ENCODE measurements around the gene C17orf107. TPM values are rescaled to one million over a fixed set of nuclear protein-coding genes. Genes with fewer than 3 reads are reported as not detected.
"Not testable (repeated sequence)": the region's sequence is repeated elsewhere in the genome, so short reads cannot be mapped to it uniquely, and the experiment has no call there.

C17orf107 gene
- polyA plus RNA-seq, 1 donor (not counting 4 experiments of a cell fraction or from before 2014, with no cell fraction given): 0.33 TPM

- Histone ChIP-seq H3K9me3 (ENCODE audit: control insufficient read depth, low read depth, low read length) (no peaks in the 10 kb centered on the region), H2AFZ (ENCODE audit: control insufficient read depth, low read length) (no peak overlapping the region), H3K27ac (ENCODE audit: control insufficient read depth, insufficient read depth, low read length) (no peak overlapping the region), H3K4me2 (ENCODE audit: control insufficient read depth, extremely low read depth, insufficient read depth, low read depth, low read length) (no peak overlapping the region), H4K20me1 (ENCODE audit: control insufficient read depth, extremely low read depth, insufficient read depth, low read length) (no peaks in the 10 kb centered on the region), H3K9me1 (ENCODE audit: control insufficient read depth, extremely low read depth, insufficient read depth, low read length) (peaks cover under 1% of the 10 kb centered on the region), H3K79me2 (ENCODE audit: control insufficient read depth, insufficient read depth, low read length) (peaks cover 54% of the 10 kb centered on the region), H3K27me3 (ENCODE audit: control insufficient read depth, extremely low read depth, insufficient read depth, low read length) (no peaks in the 10 kb centered on the region), H3K4me1 (ENCODE audit: control insufficient read depth, extremely low read depth, insufficient read depth, low read length) (peaks cover 79% of the 10 kb centered on the region), H3K36me3 (ENCODE audit: control insufficient read depth in 2 of 2, extremely low read depth in 1 of 2, insufficient read depth in 2 of 2, low read length in 2 of 2) (peaks cover 1 to 16% of the 10 kb centered on the region in 2 experiments), H3K4me3 (ENCODE audit: control insufficient read depth in 2 of 3, extremely low read depth in 1 of 3, insufficient read depth in 2 of 3, low read depth in 1 of 3, low read length in 3 of 3) (no peak overlapping the region), H3K9ac (ENCODE audit: control insufficient read depth, extremely low read depth, insufficient read depth, low read length) (no peak overlapping the region)
- DNase-seq (ENCODE audit: low read depth, low spot score) (no peak), FAIRE-seq (no peak)
- dilution Hi-C loops (cut with MboI; ENCODE audit: extremely low pct_ligation_motif_present, low sequenced_read_pairs): no loop called here
- TF ChIP-seq CTCF (optimal IDR thresholded peaks at IDR 0.05 in 1 of 3, IDR thresholded peaks at IDR 0.05 in 1 of 3, conservative IDR thresholded peaks at IDR 0.05 in 1 of 3; ENCODE audit: extremely low read depth in 1 of 3, insufficient read depth in 2 of 3, low read length in 3 of 3) (no peak), EZH2 (IDR thresholded peaks at IDR 0.05; ENCODE audit: low read length) (no peak)
Observed at GRCh38 chr17:4856271-4856936, 42.9 kb upstream of the C17orf107 start.

GRCh38 chr17:4856937-4857314 lies 42.4 kb upstream of the C17orf107 start:
- no peak for TF ChIP-seq CTCF (optimal IDR thresholded peaks at IDR 0.05 in 1 of 3, IDR thresholded peaks at IDR 0.05 in 1 of 3, conservative IDR thresholded peaks at IDR 0.05 in 1 of 3; ENCODE audit: extremely low read depth in 1 of 3, insufficient read depth in 2 of 3, low read length in 3 of 3)
- no peak for TF ChIP-seq EZH2 (IDR thresholded peaks at IDR 0.05; ENCODE audit: low read length)
- H4K20me1 ChIP-seq (ENCODE audit: control insufficient read depth, extremely low read depth, insufficient read depth, low read length): no peaks in the 10 kb centered on the region
- no peak for FAIRE-seq

GRCh38 chr17:4857347-4857746 lies 42.0 kb upstream of the C17orf107 start:
- Histone ChIP-seq H3K27ac (ENCODE audit: control insufficient read depth, insufficient read depth, low read length) (peak overlapping the region; percentile 90), H3K36me3 (ENCODE audit: control insufficient read depth in 2 of 2, extremely low read depth in 1 of 2, insufficient read depth in 2 of 2, low read length in 2 of 2) (peaks cover 3 to 22% of the 10 kb centered on the region in 2 experiments), H3K4me1 (ENCODE audit: control insufficient read depth, extremely low read depth, insufficient read depth, low read length) (peaks cover 76% of the 10 kb centered on the region), H3K4me2 (ENCODE audit: control insufficient read depth, extremely low read depth, insufficient read depth, low read depth, low read length) (peak overlapping the region; percentile 92), H3K9ac (ENCODE audit: control insufficient read depth, extremely low read depth, insufficient read depth, low read length) (peak overlapping the region; percentile 83), H3K79me2 (ENCODE audit: control insufficient read depth, insufficient read depth, low read length) (peaks cover 59% of the 10 kb centered on the region)
- H3K9me3 ChIP-seq (ENCODE audit: control insufficient read depth, low read depth, low read length); H3K9me1 ChIP-seq (ENCODE audit: control insufficient read depth, extremely low read depth, insufficient read depth, low read length); H3K27me3 ChIP-seq (ENCODE audit: control insufficient read depth, extremely low read depth, insufficient read depth, low read length); dilution Hi-C loops (cut with MboI; ENCODE audit: extremely low pct_ligation_motif_present, low sequenced_read_pairs); DNase-seq (ENCODE audit: low read depth, low spot score); H2AFZ ChIP-seq (ENCODE audit: control insufficient read depth, low read length); FAIRE-seq; H3K4me3 ChIP-seq (ENCODE audit: control insufficient read depth in 2 of 3, extremely low read depth in 1 of 3, insufficient read depth in 2 of 3, low read depth in 1 of 3, low read length in 3 of 3); H4K20me1 ChIP-seq (ENCODE audit: control insufficient read depth, extremely low read depth, insufficient read depth, low read length): not testable (repeated sequence)

More at GRCh38 chr17:4856937-4857314, 42.4 kb upstream of the C17orf107 start:
- H3K27me3 ChIP-seq (ENCODE audit: control insufficient read depth, extremely low read depth, insufficient read depth, low read length): no peaks in the 10 kb centered on the region
- peaks cover 1 to 21% of the 10 kb centered on the region in 2 experiments for H3K36me3 ChIP-seq (ENCODE audit: control insufficient read depth in 2 of 2, extremely low read depth in 1 of 2, insufficient read depth in 2 of 2, low read length in 2 of 2)
- H3K27ac ChIP-seq (ENCODE audit: control insufficient read depth, insufficient read depth, low read length): peak overlapping the region; percentile 35
- H3K4me2 ChIP-seq (ENCODE audit: control insufficient read depth, extremely low read depth, insufficient read depth, low read depth, low read length): no peak overlapping the region
- peaks cover 57% of the 10 kb centered on the region for H3K79me2 ChIP-seq (ENCODE audit: control insufficient read depth, insufficient read depth, low read length)
- H3K9ac ChIP-seq (ENCODE audit: control insufficient read depth, extremely low read depth, insufficient read depth, low read length): no peak overlapping the region
- H2AFZ ChIP-seq (ENCODE audit: control insufficient read depth, low read length): no peak overlapping the region
- no peaks in the 10 kb centered on the region for H3K9me3 ChIP-seq (ENCODE audit: control insufficient read depth, low read depth, low read length)
- dilution Hi-C loops (cut with MboI; ENCODE audit: extremely low pct_ligation_motif_present, low sequenced_read_pairs): no loop called here
- no peak overlapping the region for H3K4me3 ChIP-seq (ENCODE audit: control insufficient read depth in 2 of 3, extremely low read depth in 1 of 3, insufficient read depth in 2 of 3, low read depth in 1 of 3, low read length in 3 of 3)
- no peaks in the 10 kb centered on the region for H3K9me1 ChIP-seq (ENCODE audit: control insufficient read depth, extremely low read depth, insufficient read depth, low read length)
- no peak for DNase-seq (ENCODE audit: low read depth, low spot score)
- H3K4me1 ChIP-seq (ENCODE audit: control insufficient read depth, extremely low read depth, insufficient read depth, low read length): peaks cover 79% of the 10 kb centered on the region

Measured in keratinocyte (primary cell).